B cell (primary cell): ENCODE measurements around the gene VCAM1. TPM values are rescaled to one million over a fixed set of nuclear protein-coding genes. Genes with fewer than 3 reads are reported as not detected.
"Not testable (repeated sequence)": the region's sequence is repeated elsewhere in the genome, so short reads cannot be mapped to it uniquely, and the experiment has no call there.

ENCODE experiments used
- ATAC-seq: fragments of 200-7000 bp; cut with Tn5 transposase; one replicate; pipeline ENCODE4 v1.10.0; 2021; ENCODE audit warnings: low read depth, mild to moderate bottlenecking, moderate number of reproducible peaks, moderate library complexity
- CTCF ChIA-PET: fragments of 350-600 bp; sonication (Branson Sonifier 250); formaldehyde crosslinking; loops from one replicate; lab custom pipeline; 2021; ENCODE audit warnings: antibody characterized with exemption, inconsistent platforms; lab: Charles Lee
- POLR2A ChIA-PET: fragments of 350-600 bp; sonication (Branson Sonifier 250); formaldehyde crosslinking; loops from one replicate; lab custom pipeline; 2021; ENCODE audit warnings: antibody characterized with exemption; lab: Charles Lee
- DNase-seq: peaks from one replicate; pipeline ENCODE4 v3.0.0; 2013
- H2AFZ ChIP-seq: 2 replicates; pipeline ENCODE4 v1.6.1; 2012; ENCODE audit warnings: mild to moderate bottlenecking, low read depth, low read length; ENCODE audit not compliant: insufficient read depth, poor library complexity, severe bottlenecking
- H3K27ac ChIP-seq, 2 donors: 1 replicate in 1 of 2; 2 replicates in 1 of 2; pipeline ENCODE4 v1.5.1; 2012 to 2013; ENCODE audit warnings: low read length in 2 of 2, mild to moderate bottlenecking in 2 of 2, moderate library complexity in 1 of 2
- H3K27me3 ChIP-seq, 4 experiments: fragments of 200-600 bp in 1 of 4; sonication (generic) in 1 of 4; replicated peaks in 1 of 4; 1 replicate in 2 of 4; 2 replicates in 2 of 4; pipeline versions ENCODE4 v1.6.1 to v1.7.0; 2013 to 2016; ENCODE audit warnings: low read length in 3 of 4, mild to moderate bottlenecking in 2 of 4, mixed read lengths in 1 of 4, moderate library complexity in 1 of 4; ENCODE audit not compliant: insufficient read depth in 4 of 4, control insufficient read depth in 3 of 4; ENCODE audit errors: control extremely low read depth in 1 of 4
- H3K36me3 ChIP-seq, 2 experiments: replicated peaks in 1 of 2; 1 replicate in 1 of 2; 2 replicates in 1 of 2; pipeline versions ENCODE4 v1.6.1 to v1.7.1; 2013; ENCODE audit warnings: low read length in 1 of 2; ENCODE audit not compliant: insufficient read depth in 2 of 2, control insufficient read depth in 1 of 2; ENCODE audit errors: control extremely low read depth in 1 of 2, extremely low read depth in 1 of 2
- H3K4me1 ChIP-seq, 2 donors: fragments of 200-600 bp in 1 of 2; sonication (generic) in 1 of 2; 1 replicate in 1 of 2; 2 replicates in 1 of 2; pipeline versions ENCODE4 v1.5.1 to v1.6.1; 2013 to 2017; ENCODE audit warnings: low read length in 2 of 2; ENCODE audit not compliant: control insufficient read depth in 2 of 2, insufficient read depth in 2 of 2
- H3K4me2 ChIP-seq: replicated peaks from 2 replicates; pipeline ENCODE3; 2012; ENCODE audit warnings: mild to moderate bottlenecking, low read depth, low read length; ENCODE audit not compliant: poor library complexity, severe bottlenecking
- H3K4me3 ChIP-seq, 5 experiments: fragments of 200-600 bp in 1 of 5; sonication (generic) in 1 of 5; 1 replicate in 3 of 5; 2 replicates in 2 of 5; pipeline versions ENCODE4 v1.5.1 to v1.7.0; 2011 to 2016; ENCODE audit warnings: low read length in 4 of 5, mild to moderate bottlenecking in 4 of 5, low read depth in 2 of 5, control low read depth in 1 of 5, moderate library complexity in 1 of 5; ENCODE audit not compliant: insufficient read depth in 1 of 5; ENCODE audit errors: control extremely low read depth in 1 of 5, extremely low read depth in 1 of 5
- H3K79me2 ChIP-seq: fragments of 200-600 bp; sonication (generic); one replicate; pipeline ENCODE4 v1.6.0; 2016; ENCODE audit warnings: low read length; ENCODE audit not compliant: control insufficient read depth, insufficient read depth
- H3K9ac ChIP-seq: fragments of 200-600 bp; sonication (generic); 2 replicates; pipeline ENCODE4 v1.6.1; 2017; ENCODE audit warnings: mild to moderate bottlenecking, low read length, moderate library complexity
- H3K9me3 ChIP-seq, 3 donors: one replicate each; pipeline versions ENCODE4 v1.6.1 to v1.7.1; 2013; ENCODE audit warnings: low read length in 2 of 3; ENCODE audit not compliant: control insufficient read depth in 2 of 3, insufficient read depth in 1 of 3; ENCODE audit errors: control extremely low read depth in 1 of 3
- H4K20me1 ChIP-seq: 2 replicates; pipeline ENCODE4 v1.6.0; 2012; ENCODE audit warnings: mild to moderate bottlenecking, low read length; ENCODE audit not compliant: insufficient read depth, control insufficient read depth, poor library complexity, severe bottlenecking
- H3K27ac Mint-ChIP-seq: one replicate; pipeline ENCODE4 v1.8.0; 2021; ENCODE audit warnings: mixed read lengths
- H3K27me3 Mint-ChIP-seq: one replicate; pipeline ENCODE4 v1.8.0; 2021; ENCODE audit warnings: mixed read lengths
- H3K4me1 Mint-ChIP-seq: one replicate; pipeline ENCODE4 v1.8.0; 2021; ENCODE audit warnings: mixed read lengths
- H3K4me3 Mint-ChIP-seq: one replicate; pipeline ENCODE4 v1.8.0; 2021; ENCODE audit warnings: mixed read lengths
- H3K9me3 Mint-ChIP-seq: one replicate; pipeline ENCODE4 v1.8.0; 2022; ENCODE audit warnings: mixed read lengths; ENCODE audit not compliant: insufficient read depth
- CTCF ChIP-seq: fragments of 200-600 bp; IDR thresholded peaks from one replicate; pipeline ENCODE4 v1.8.0; 2022; ENCODE audit warnings: antibody characterized with exemption, mild to moderate bottlenecking
- EZH2 ChIP-seq: IDR thresholded peaks from 2 replicates; pipeline ENCODE4 v1.6.1; 2012; ENCODE audit warnings: borderline replicate concordance, low read depth, mild to moderate bottlenecking, moderate library complexity, low read length; ENCODE audit not compliant: insufficient read depth, poor library complexity, severe bottlenecking
- WGBS: methylation state at CpG from one replicate; pipeline ENCODE4 v1.1.5; 2013; ENCODE audit warnings: missing lambda C conversion rate; ENCODE audit not compliant: insufficient coverage; 5-methylcytosine and 5-hydroxymethylcytosine counted together
- intact Hi-C: fragments of 100-400 bp; cut with micrococcal nuclease; formaldehyde crosslinking; loops from one replicate; pipeline ENCODE4 v1.10.0; 2022
- polyA plus RNA-seq: library from polyadenylated mRNA; depleted of rRNA; stranded (reverse); fragments of >200 nt; gene quantifications from 2 replicates; pipeline ENCODE4 v1.2.3, GENCODE V29; 2012
- total RNA-seq, 2 donors: library from RNA; stranded (reverse); fragments of 120-200 nt in 1 of 2; gene quantifications; 1 replicate in 1 of 2; 2 replicates in 1 of 2; pipeline versions ENCODE4 v1.2.3 to v1.2.4, GENCODE V29; 2013 to 2022

Gene VCAM1
- total and polyA plus RNA-seq, 2 donors (not counting 1 experiment from before 2014, with no cell fraction given): not detected

GRCh38 chr1:100778748-100779147 is 59.2 kb downstream of the VCAM1 start:
- Mint-ChIP-seq H3K4me1 (no peaks in the 10 kb centered on the region), H3K27me3 (peaks cover 3% of the 10 kb centered on the region), H3K4me3 (no peak overlapping the region), H3K9me3 (peaks cover 8% of the 10 kb centered on the region), H3K27ac (no peak overlapping the region)
- no peaks in the 10 kb centered on the region for H4K20me1 ChIP-seq
- ATAC-seq (no peak), DNase-seq (no peak)
- H3K4me3 ChIP-seq: no peak overlapping the region
- H3K4me1 ChIP-seq: no peaks in the 10 kb centered on the region
- H3K9ac ChIP-seq: no peak overlapping the region
- no peak for TF ChIP-seq EZH2
- TF ChIP-seq CTCF: no peak
- ChIA-PET POLR2A (no interaction called here), CTCF (no interaction called here)
- intact Hi-C loops: no loop called here
- no peaks in the 10 kb centered on the region for H3K79me2 ChIP-seq
- no peak overlapping the region for H3K27ac ChIP-seq
- H2AFZ ChIP-seq: no peak overlapping the region
- no peaks in the 10 kb centered on the region for H3K27me3 ChIP-seq
- H3K4me2 ChIP-seq: no peak overlapping the region
- peaks cover 0 to 7% (median 4%) of the 10 kb centered on the region in 3 donors for H3K9me3 ChIP-seq
- no peaks in the 10 kb centered on the region for H3K36me3 ChIP-seq

DNA sequence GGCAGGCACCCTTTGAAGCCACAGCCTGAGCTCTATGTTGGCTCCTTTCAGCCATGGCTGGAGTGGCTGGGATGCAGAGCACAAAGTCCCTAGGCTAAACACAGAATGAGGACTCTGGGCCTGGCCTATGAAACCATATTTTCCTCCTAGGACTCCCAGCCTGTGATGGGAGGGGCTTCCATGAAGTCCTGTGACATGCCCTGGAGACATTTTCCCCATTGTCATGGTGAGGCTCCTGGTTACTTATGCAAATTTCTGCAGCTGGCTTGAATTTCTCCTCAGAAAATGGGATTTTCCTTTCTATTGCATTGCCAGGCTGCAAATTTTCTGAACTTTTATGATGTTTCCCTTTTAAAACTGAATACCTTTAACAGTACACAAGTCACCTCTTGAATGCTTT is 61.3 kb downstream of the VCAM1 start:
- Histone ChIP-seq H3K79me2 (no peaks in the 10 kb centered on the region), H3K36me3 (no peaks in the 10 kb centered on the region), H3K4me3 (no peak overlapping the region), H3K4me2 (no peak overlapping the region), H2AFZ (no peak overlapping the region), H3K9ac (no peak overlapping the region), H3K27me3 (no peaks in the 10 kb centered on the region), H3K9me3 (peaks cover 0 to 7% (median 4%) of the 10 kb centered on the region in 3 donors), H3K4me1 (no peaks in the 10 kb centered on the region), H3K27ac (no peak overlapping the region), H4K20me1 (no peaks in the 10 kb centered on the region)
- Mint-ChIP-seq H3K27me3 (peaks cover 8% of the 10 kb centered on the region), H3K9me3 (peaks cover 8% of the 10 kb centered on the region), H3K4me3 (no peak overlapping the region), H3K27ac (no peak overlapping the region), H3K4me1 (no peaks in the 10 kb centered on the region)
- intact Hi-C loops: no loop called here
- ChIA-PET CTCF (no interaction called here), POLR2A (no interaction called here)
- DNase-seq (no peak), ATAC-seq (no peak)
- TF ChIP-seq EZH2: no peak
- no peak for TF ChIP-seq CTCF

- H3K36me3 ChIP-seq, H3K4me3 ChIP-seq, H3K27me3 ChIP-seq, H3K4me2 ChIP-seq, H3K9me3 Mint-ChIP-seq, H2AFZ ChIP-seq, intact Hi-C loops, H3K27ac Mint-ChIP-seq, H3K9ac ChIP-seq, H3K4me3 Mint-ChIP-seq, H3K9me3 ChIP-seq, H3K4me1 ChIP-seq, ATAC-seq, H3K4me1 Mint-ChIP-seq, H3K27ac ChIP-seq, H3K79me2 ChIP-seq, POLR2A ChIA-PET, CTCF ChIA-PET, H4K20me1 ChIP-seq, DNase-seq: not testable (repeated sequence)
- H3K27me3 Mint-ChIP-seq: peaks cover 14% of the 10 kb centered on the region
- 85% methylated on average over 1 of the region's 3 CpGs for WGBS
Measured at GRCh38 chr1:100781728-100782127, 62.2 kb downstream of the VCAM1 start.
